ENCODE results near the gene ACO1.

ACO1 gene

GRCh38 chr9:32502464-32502863 lies 118.0 kb downstream of the ACO1 start:
- Histone ChIP-seq H3K9ac (ENCODE audit: low read length) (no peak overlapping the region), H2BK120ac (ENCODE audit: low read depth, low read length) (no peak overlapping the region), H4K8ac (ENCODE audit: low read depth, low read length) (no peak overlapping the region), H3K27me3 (ENCODE audit: insufficient read depth, low read length, poor library complexity) (no peaks in the 10 kb centered on the region), H3K4me2 (ENCODE audit: low read length) (no peak overlapping the region), H3K27ac (ENCODE audit: low read depth, low read length) (no peak overlapping the region), H2BK15ac (replicated peaks; ENCODE audit: low read depth) (no peak overlapping the region), H3K4me1 (ENCODE audit: control insufficient read depth, low read depth, low read length) (no peaks in the 10 kb centered on the region), H3K18ac (ENCODE audit: low read length) (no peak overlapping the region), H2BK5ac (ENCODE audit: low read length) (no peak overlapping the region), H3K36me3 (ENCODE audit: control insufficient read depth, insufficient read depth, low read length) (no peaks in the 10 kb centered on the region), H3K23ac (ENCODE audit: low read length) (no peak overlapping the region), H3K56ac (ENCODE audit: low read length) (no peak overlapping the region), H3K79me1 (ENCODE audit: low read length) (no peaks in the 10 kb centered on the region), H4K5ac (ENCODE audit: low read length) (no peak overlapping the region), H3K4me3 (ENCODE audit: low read length) (no peak overlapping the region), H3K4ac (ENCODE audit: low read depth, low read length) (no peak overlapping the region), H3K79me2 (ENCODE audit: control insufficient read depth, insufficient read depth, low read length) (no peaks in the 10 kb centered on the region), H2AK5ac (ENCODE audit: low read length) (no peak overlapping the region)
- DNase-seq, result peak; percentile 58
- WGBS (ENCODE audit: extremely low coverage, insufficient coverage, low lambda C conversion rate), result no CpG with 5 or more reads among the region's 4 CpGs

DNA sequence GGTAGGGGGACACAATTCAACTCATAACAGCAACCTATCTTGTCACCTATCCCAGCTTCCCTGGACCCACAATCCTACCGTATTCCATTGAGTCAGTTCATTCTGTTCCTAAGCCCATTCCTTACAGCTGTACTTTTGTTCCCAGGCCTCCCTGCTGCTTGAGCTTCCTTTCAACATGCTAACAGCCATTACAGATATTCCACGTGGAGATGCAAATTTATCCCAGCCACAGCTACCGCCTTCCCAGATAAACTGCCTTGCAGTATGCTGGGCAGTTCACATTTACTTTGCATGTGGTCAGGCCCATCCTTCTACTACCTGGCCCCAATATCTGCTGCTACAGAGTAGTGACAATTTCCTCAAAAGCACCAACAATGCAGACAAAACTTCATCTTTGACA lies 118.6 kb downstream of the ACO1 start:
- Histone ChIP-seq H3K4ac (ENCODE audit: low read depth, low read length) (no peak overlapping the region), H2BK5ac (ENCODE audit: low read length) (no peak overlapping the region), H3K23ac (ENCODE audit: low read length) (no peak overlapping the region), H3K9ac (ENCODE audit: low read length) (no peak overlapping the region), H2BK15ac (replicated peaks; ENCODE audit: low read depth) (no peak overlapping the region), H3K4me3 (ENCODE audit: low read length) (no peak overlapping the region), H3K4me2 (ENCODE audit: low read length) (no peak overlapping the region), H3K27ac (ENCODE audit: low read depth, low read length) (no peak overlapping the region), H3K36me3 (ENCODE audit: control insufficient read depth, insufficient read depth, low read length) (no peaks in the 10 kb centered on the region), H3K79me2 (ENCODE audit: control insufficient read depth, insufficient read depth, low read length) (no peaks in the 10 kb centered on the region), H3K56ac (ENCODE audit: low read length) (no peak overlapping the region), H4K8ac (ENCODE audit: low read depth, low read length) (no peak overlapping the region), H3K4me1 (ENCODE audit: control insufficient read depth, low read depth, low read length) (no peaks in the 10 kb centered on the region), H3K79me1 (ENCODE audit: low read length) (no peaks in the 10 kb centered on the region), H2AK5ac (ENCODE audit: low read length) (no peak overlapping the region), H4K5ac (ENCODE audit: low read length) (no peak overlapping the region), H3K18ac (ENCODE audit: low read length) (no peak overlapping the region), H3K27me3 (ENCODE audit: insufficient read depth, low read length, poor library complexity) (no peaks in the 10 kb centered on the region), H2BK120ac (ENCODE audit: low read depth, low read length) (no peak overlapping the region)
- WGBS (ENCODE audit: extremely low coverage, insufficient coverage, low lambda C conversion rate), result no CpG with 5 or more reads among the region's 3 CpGs
- peak; percentile 39 for DNase-seq
